MM.1S (cell line): ENCODE results near the gene KCNIP3.

ENCODE experiments used
- DNase-seq: peaks from one replicate; pipeline ENCODE4 v3.0.0-alpha.2; 2015
- H2AFZ ChIP-seq: fragments of 300-600 bp; sonication (generic); 2 replicates; pipeline ENCODE4 v1.6.0; 2016; ENCODE audit warnings: antibody characterized with exemption, low read length
- H3F3A ChIP-seq: fragments of 300-600 bp; sonication (generic); 2 replicates; pipeline ENCODE4 v1.6.1; 2016; ENCODE audit warnings: mild to moderate bottlenecking, antibody characterized with exemption, low read length, moderate library complexity, mixed read lengths; ENCODE audit not compliant: insufficient read depth
- H3K27ac ChIP-seq: fragments of 300-600 bp; sonication (generic); 2 replicates; pipeline ENCODE4 v1.5.1; 2016; ENCODE audit warnings: mild to moderate bottlenecking, low read length
- H3K27me3 ChIP-seq: fragments of 300-600 bp; sonication (generic); replicated peaks from 2 replicates; pipeline ENCODE4 v1.6.0; 2016; ENCODE audit warnings: low read length; ENCODE audit not compliant: insufficient read depth
- H3K36me3 ChIP-seq: fragments of 300-600 bp; sonication (generic); replicated peaks from 2 replicates; pipeline ENCODE4 v1.6.1; 2016; ENCODE audit warnings: mild to moderate bottlenecking, low read length, mixed read lengths; ENCODE audit not compliant: insufficient read depth
- H3K4me1 ChIP-seq: fragments of 300-600 bp; sonication (generic); 2 replicates; pipeline ENCODE4 v1.6.1; 2016; ENCODE audit warnings: low read length, mixed read lengths
- H3K4me2 ChIP-seq: fragments of 300-600 bp; sonication (generic); 2 replicates; pipeline ENCODE4 v1.6.0; 2016; ENCODE audit warnings: low read depth, low read length
- H3K4me3 ChIP-seq: fragments of 300-600 bp; sonication (generic); 2 replicates; pipeline ENCODE4 v1.5.1; 2016; ENCODE audit warnings: low read length, mixed read lengths
- H3K79me2 ChIP-seq: fragments of 300-600 bp; sonication (generic); 2 replicates; pipeline ENCODE4 v1.6.1; 2016; ENCODE audit warnings: mixed run types, low read length, mixed read lengths
- H3K9ac ChIP-seq: fragments of 300-600 bp; sonication (generic); 2 replicates; pipeline ENCODE4 v1.6.1; 2016; ENCODE audit warnings: low read length, mixed read lengths
- H3K9me2 ChIP-seq: fragments of 300-600 bp; sonication (generic); replicated peaks from 2 replicates; pipeline ENCODE4 v1.6.1; 2016; ENCODE audit warnings: mild to moderate bottlenecking, low read length, mixed read lengths; ENCODE audit not compliant: insufficient read depth
- H3K9me3 ChIP-seq: fragments of 300-600 bp; sonication (generic); replicated peaks from 2 replicates; pipeline ENCODE4 v1.6.1; 2016; ENCODE audit warnings: mild to moderate bottlenecking, low read length, mixed read lengths; ENCODE audit not compliant: insufficient read depth
- H4K20me1 ChIP-seq: fragments of 300-600 bp; sonication (generic); 2 replicates; pipeline ENCODE4 v1.6.1; 2016; ENCODE audit warnings: mild to moderate bottlenecking, low read length, moderate library complexity, mixed read lengths; ENCODE audit not compliant: insufficient read depth
- EZH2 ChIP-seq: fragments of 300-600 bp; sonication (generic); optimal IDR thresholded peaks from 2 replicates; pipeline ENCODE3; 2017; ENCODE audit warnings: low read depth, mild to moderate bottlenecking, antibody characterized with exemption, low read length, mixed read lengths
- EZH2phosphoT487 ChIP-seq: fragments of 300-600 bp; sonication (generic); IDR thresholded peaks from 2 replicates; pipeline ENCODE4 v1.6.1; 2018; ENCODE audit warnings: antibody characterized with exemption, low read length
- TF ChIP-seq, protein P1 (sequence below): fragments of 300-600 bp; sonication (generic); IDR thresholded peaks from 2 replicates; pipeline ENCODE4 v1.5.1; 2016; ENCODE audit warnings: antibody characterized with exemption, low read length, mixed read lengths

Gene KCNIP3

GRCh38 chr2:95317123-95317500, 20.0 kb downstream of the KCNIP3 start:
- TF ChIP-seq EZH2phosphoT487 (no peak), EZH2 (no peak)
- TF ChIP-seq, protein P1, sequence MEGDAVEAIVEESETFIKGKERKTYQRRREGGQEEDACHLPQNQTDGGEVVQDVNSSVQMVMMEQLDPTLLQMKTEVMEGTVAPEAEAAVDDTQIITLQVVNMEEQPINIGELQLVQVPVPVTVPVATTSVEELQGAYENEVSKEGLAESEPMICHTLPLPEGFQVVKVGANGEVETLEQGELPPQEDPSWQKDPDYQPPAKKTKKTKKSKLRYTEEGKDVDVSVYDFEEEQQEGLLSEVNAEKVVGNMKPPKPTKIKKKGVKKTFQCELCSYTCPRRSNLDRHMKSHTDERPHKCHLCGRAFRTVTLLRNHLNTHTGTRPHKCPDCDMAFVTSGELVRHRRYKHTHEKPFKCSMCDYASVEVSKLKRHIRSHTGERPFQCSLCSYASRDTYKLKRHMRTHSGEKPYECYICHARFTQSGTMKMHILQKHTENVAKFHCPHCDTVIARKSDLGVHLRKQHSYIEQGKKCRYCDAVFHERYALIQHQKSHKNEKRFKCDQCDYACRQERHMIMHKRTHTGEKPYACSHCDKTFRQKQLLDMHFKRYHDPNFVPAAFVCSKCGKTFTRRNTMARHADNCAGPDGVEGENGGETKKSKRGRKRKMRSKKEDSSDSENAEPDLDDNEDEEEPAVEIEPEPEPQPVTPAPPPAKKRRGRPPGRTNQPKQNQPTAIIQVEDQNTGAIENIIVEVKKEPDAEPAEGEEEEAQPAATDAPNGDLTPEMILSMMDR: no peak
- Histone ChIP-seq H3K9ac (no peak overlapping the region), H3K9me3 (no peaks in the 10 kb centered on the region), H3K27ac (no peak overlapping the region), H2AFZ (no peak overlapping the region), H3K4me1 (no peaks in the 10 kb centered on the region), H3F3A (no peaks in the 10 kb centered on the region), H3K27me3 (peaks cover 13% of the 10 kb centered on the region; the same call in 1 of the 2 replicates), H3K4me2 (no peak overlapping the region), H3K36me3 (no peaks in the 10 kb centered on the region), H3K9me2 (no peaks in the 10 kb centered on the region), H4K20me1 (no peaks in the 10 kb centered on the region), H3K79me2 (no peaks in the 10 kb centered on the region), H3K4me3 (no peak overlapping the region)
- no peak for DNase-seq

DNA sequence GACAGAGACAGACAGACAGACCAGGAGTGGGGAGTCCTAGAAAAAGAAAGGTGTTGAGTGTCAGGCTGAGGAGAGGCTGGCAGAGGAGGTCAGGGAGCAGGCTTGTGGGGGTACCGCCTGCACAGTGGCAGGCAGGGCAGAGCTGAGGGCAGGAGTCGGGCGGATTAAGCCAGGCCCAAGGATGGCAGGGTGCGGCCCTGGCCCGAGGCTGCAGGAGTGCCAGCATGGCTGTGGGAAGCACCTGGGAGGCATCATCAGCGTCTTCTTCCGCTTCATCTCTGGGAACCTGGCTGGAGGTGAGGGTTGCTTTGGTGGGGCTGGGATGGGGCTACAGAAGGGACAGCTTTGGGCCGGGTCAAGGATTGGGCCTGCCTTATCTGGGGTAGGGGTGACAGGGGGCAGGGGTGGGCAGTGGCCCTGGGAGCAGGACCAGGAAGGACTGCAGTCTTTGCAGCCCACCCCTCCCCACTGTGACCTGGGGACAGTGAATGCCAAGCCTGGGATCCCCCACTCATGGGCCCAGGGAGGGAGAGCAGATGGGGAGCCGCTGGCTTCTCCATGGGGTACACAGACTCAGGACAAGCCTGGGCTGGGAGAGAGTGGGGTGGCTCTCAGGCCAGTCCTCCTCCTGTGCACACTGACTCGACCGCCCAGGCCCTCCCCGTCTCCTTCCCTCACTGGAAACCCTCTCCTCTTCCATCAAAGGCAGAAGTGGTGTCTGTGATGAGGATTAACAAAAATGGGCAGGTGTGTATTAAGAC, 20.7 kb downstream of the KCNIP3 start:
- no peaks in the 10 kb centered on the region for H3K4me1 ChIP-seq
- H3K79me2 ChIP-seq: no peaks in the 10 kb centered on the region
- H3K9ac ChIP-seq: no peak overlapping the region
- TF ChIP-seq, protein P1: no peak
- TF ChIP-seq EZH2phosphoT487: no peak
- TF ChIP-seq EZH2: no peak
- no peaks in the 10 kb centered on the region for H3K9me2 ChIP-seq
- no peak overlapping the region for H3K4me2 ChIP-seq
- H3K36me3 ChIP-seq: no peaks in the 10 kb centered on the region
- peaks cover 10% of the 10 kb centered on the region; the same call in 1 of the 2 replicates for H3K27me3 ChIP-seq
- no peak overlapping the region for H3K4me3 ChIP-seq
- no peaks in the 10 kb centered on the region for H3K9me3 ChIP-seq
- H3F3A ChIP-seq: no peaks in the 10 kb centered on the region
- no peak overlapping the region for H2AFZ ChIP-seq
- H3K27ac ChIP-seq: no peak overlapping the region
- H4K20me1 ChIP-seq: no peaks in the 10 kb centered on the region
- no peak for DNase-seq

DNA sequence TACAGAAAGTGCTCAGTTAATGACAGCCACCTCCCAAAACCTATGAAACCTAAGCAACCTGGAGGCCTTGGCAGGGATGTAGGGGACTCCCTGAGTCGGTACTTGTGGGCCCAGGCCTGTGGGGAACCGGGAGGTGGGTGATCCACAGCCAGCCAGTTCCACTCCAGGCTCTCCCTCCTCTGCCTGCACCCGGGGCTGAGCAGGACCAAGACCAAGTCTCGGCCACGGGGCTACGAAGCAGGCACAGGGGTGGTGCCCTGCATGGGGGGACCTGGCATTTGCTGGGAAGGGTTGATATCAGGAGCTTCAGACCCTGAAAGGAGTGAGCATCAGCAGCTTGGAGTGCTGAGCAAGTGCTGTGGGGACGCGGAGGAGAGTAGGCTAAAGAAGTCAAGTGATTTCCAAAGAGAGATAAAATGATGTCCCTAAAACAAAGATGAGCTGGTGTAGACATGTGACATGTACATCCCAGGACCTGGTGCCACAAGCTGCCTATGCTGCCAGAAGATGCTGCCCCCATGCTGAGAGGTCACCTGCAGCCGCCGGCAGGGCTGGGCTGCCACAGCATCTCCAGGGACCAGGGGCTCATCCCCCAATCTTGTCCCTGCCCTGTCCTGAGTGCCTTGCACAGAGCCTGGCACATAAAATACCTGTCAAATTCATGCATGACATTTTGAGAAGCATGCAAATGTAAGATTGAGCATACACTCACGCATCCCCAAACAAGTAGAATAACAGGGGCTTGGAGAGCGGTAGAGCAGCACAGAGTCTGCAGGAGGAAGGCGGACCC, 21.5 kb downstream of the KCNIP3 start:
- Histone ChIP-seq H2AFZ (no peak overlapping the region), H3K27me3 (peaks cover 10% of the 10 kb centered on the region; the same call in 1 of the 2 replicates), H3K36me3 (no peaks in the 10 kb centered on the region), H3K4me2 (no peak overlapping the region), H3K9me2 (no peaks in the 10 kb centered on the region), H3K4me1 (no peaks in the 10 kb centered on the region), H3F3A (no peaks in the 10 kb centered on the region), H4K20me1 (no peaks in the 10 kb centered on the region), H3K79me2 (no peaks in the 10 kb centered on the region), H3K4me3 (no peak overlapping the region), H3K9ac (no peak overlapping the region), H3K9me3 (no peaks in the 10 kb centered on the region), H3K27ac (no peak overlapping the region)
- TF ChIP-seq EZH2phosphoT487 (no peak), EZH2 (no peak)
- TF ChIP-seq, protein P1: no peak
- DNase-seq: no peak
